HCT116 (cell line): Measurements from ENCODE around the gene ACTL9. TPM values are rescaled to one million over a fixed set of nuclear protein-coding genes. Genes with fewer than 3 reads are reported as not detected.

Experiments used
- ATAC-seq: fragments of 200-7000 bp; cut with Tn5 transposase; 2 replicates; pipeline ENCODE4 v1.9.1; 2020; ENCODE audit warnings: mild to moderate bottlenecking, moderate library complexity
- BruUV-seq: library from RNA; stranded (reverse); fragments of 400-500 nt; replicated peaks from 2 replicates; lab custom pipeline; 2021; lab: Mats Ljungman, UMichigan
- CTCF ChIA-PET: fragments of 300-600 bp; sonication (Branson Sonifier 250); formaldehyde crosslinking; loops from one replicate; lab custom pipeline; 2021; ENCODE audit warnings: antibody characterized with exemption; lab: Charles Lee
- POLR2A ChIA-PET: fragments of 300-600, 350-600 bp; sonication (Branson Sonifier 250); formaldehyde crosslinking; loops from one replicate; lab custom pipeline; 2021; ENCODE audit warnings: antibody characterized with exemption; lab: Charles Lee
- RAD21 ChIA-PET, 2 experiments: fragments of 300-600 bp; sonication (Branson Sonifier 250); formaldehyde crosslinking; loops; one replicate each; lab custom pipeline; 2023; ENCODE audit warnings: low total read pairs in 2 of 2; ENCODE audit not compliant: uncharacterized antibody in 2 of 2, unreplicated experiment in 2 of 2, low non-redundant PET in 1 of 2; lab: Charles Lee
- DNase-seq: peaks from one replicate; pipeline ENCODE4 v3.0.0-alpha.2; 2010; ENCODE audit warnings: low read depth, low spot score
- H2AFZ ChIP-seq: fragments of 200-600 bp; shearing (Covaris generic), sonication (generic); 2 replicates; pipeline ENCODE4 v1.6.1; 2017; ENCODE audit warnings: low read depth, mixed run types, mixed read lengths, antibody characterized with exemption, low read length; ENCODE audit not compliant: poor library complexity, severe bottlenecking
- H3K27ac ChIP-seq: 2 replicates; pipeline ENCODE4 v1.5.1; 2012; ENCODE audit warnings: low read depth, low read length
- H3K27me3 ChIP-seq: fragments of 200-600 bp; sonication (generic); 2 replicates; pipeline ENCODE4 v1.6.1; 2016; ENCODE audit warnings: mixed run types, low read length, mixed read lengths; ENCODE audit not compliant: insufficient read depth
- H3K36me3 ChIP-seq, 2 experiments: fragments of 200-500 bp in 1 of 2; fragments of 200-600 bp in 1 of 2; sonication (Bioruptor generic) in 1 of 2; sonication (generic) in 1 of 2; 2 replicates each; pipeline versions ENCODE4 v1.5.1 to v1.6.1; 2014 to 2016; ENCODE audit warnings: low read length in 2 of 2, inconsistent platforms in 1 of 2, mixed read lengths in 1 of 2, mixed run types in 1 of 2; ENCODE audit not compliant: insufficient read depth in 2 of 2, control insufficient read depth in 1 of 2
- H3K4me1 ChIP-seq, 2 experiments: fragments of 200-600 bp in 1 of 2; sonication (generic) in 1 of 2; 2 replicates each; pipeline versions ENCODE4 v1.5.1 to v1.6.1; 2012 to 2017; ENCODE audit warnings: low read length in 2 of 2, inconsistent platforms in 1 of 2, mild to moderate bottlenecking in 1 of 2, mixed read lengths in 1 of 2, mixed run types in 1 of 2, moderate library complexity in 1 of 2; ENCODE audit not compliant: insufficient read depth in 2 of 2, control insufficient read depth in 1 of 2
- H3K4me2 ChIP-seq: fragments of 200-600 bp; sonication (generic); 2 replicates; pipeline ENCODE4 v1.6.1; 2017; ENCODE audit warnings: mixed run types, low read length, mixed read lengths
- H3K4me3 ChIP-seq, 2 experiments: fragments of 200-600 bp in 1 of 2; sonication (generic) in 1 of 2; replicated peaks in 1 of 2; 2 replicates each; pipeline ENCODE4 v1.5.1; 2011 to 2016; ENCODE audit warnings: low read length in 2 of 2, control low read depth in 1 of 2, low read depth in 1 of 2, mild to moderate bottlenecking in 1 of 2, mixed read lengths in 1 of 2, mixed run types in 1 of 2
- H3K79me2 ChIP-seq: fragments of 200-600 bp; sonication (generic); 2 replicates; pipeline ENCODE4 v1.6.1; 2017; ENCODE audit warnings: mild to moderate bottlenecking, mixed run types, low read length, moderate library complexity, mixed read lengths; ENCODE audit not compliant: insufficient read depth
- H3K9ac ChIP-seq: fragments of 200-600 bp; sonication (generic); 2 replicates; pipeline ENCODE4 v1.6.1; 2016; ENCODE audit warnings: low read length, mixed read lengths
- H3K9me2 ChIP-seq: fragments of 200-600 bp; sonication (generic), shearing (Covaris generic); 2 replicates; pipeline ENCODE4 v1.6.1; 2017; ENCODE audit warnings: mixed run types, mild to moderate bottlenecking, moderate library complexity; ENCODE audit not compliant: insufficient read depth
- H3K9me3 ChIP-seq, 2 experiments: fragments of 200-500 bp in 1 of 2; fragments of 200-600 bp in 1 of 2; sonication (Bioruptor generic) in 1 of 2; sonication (generic) in 1 of 2; 2 replicates each; pipeline ENCODE4 v1.6.1; 2014 to 2017; ENCODE audit warnings: low read length in 2 of 2, mixed read lengths in 2 of 2, inconsistent platforms in 1 of 2, low read depth in 1 of 2, mild to moderate bottlenecking in 1 of 2, mixed run types in 1 of 2, moderate library complexity in 1 of 2; ENCODE audit not compliant: control insufficient read depth in 1 of 2, insufficient read depth in 1 of 2
- H4K20me1 ChIP-seq: fragments of 200-600 bp; sonication (generic), shearing (Covaris generic); 2 replicates; pipeline ENCODE4 v1.6.1; 2017; ENCODE audit warnings: mixed run types, mild to moderate bottlenecking, moderate library complexity; ENCODE audit not compliant: insufficient read depth
- CBX3 ChIP-seq: IDR thresholded peaks from 2 replicates; pipeline ENCODE4 v1.6.1; 2012; ENCODE audit warnings: low read depth
- CEBPB ChIP-seq: IDR thresholded peaks from 2 replicates; pipeline ENCODE4 v1.6.1; 2012; ENCODE audit warnings: low read depth
- CTCF ChIP-seq, 3 experiments: fragments of 200-600 bp in 1 of 3; sonication (generic) in 1 of 3; IDR thresholded peaks in 2 of 3; conservative IDR thresholded peaks in 1 of 3; 2 replicates each; pipeline ENCODE4 v1.5.1; 2012 to 2017; ENCODE audit warnings: low read depth in 2 of 3, low read length in 2 of 3, antibody characterized with exemption in 1 of 3, borderline replicate concordance in 1 of 3, control low read depth in 1 of 3, mild to moderate bottlenecking in 1 of 3, mixed read lengths in 1 of 3, mixed run types in 1 of 3, moderate library complexity in 1 of 3; ENCODE audit not compliant: insufficient read depth in 1 of 3
- EGR1 ChIP-seq: IDR thresholded peaks from 2 replicates; pipeline ENCODE4 v1.6.1; 2012; ENCODE audit warnings: low read depth
- ELF1 ChIP-seq: IDR thresholded peaks from 2 replicates; pipeline ENCODE4 v1.6.1; 2012; ENCODE audit warnings: low read depth, borderline replicate concordance
- EZH2phosphoT487 ChIP-seq: fragments of 200-600 bp; IDR thresholded peaks from 2 replicates; pipeline ENCODE4 v1.6.1; 2018; ENCODE audit warnings: antibody characterized with exemption, borderline replicate concordance
- FOSL1 ChIP-seq: IDR thresholded peaks from 2 replicates; pipeline ENCODE4 v1.6.1; 2012; ENCODE audit warnings: low read depth
- JUND ChIP-seq: IDR thresholded peaks from 2 replicates; pipeline ENCODE4 v1.6.1; 2012
- POLR2A ChIP-seq: IDR thresholded peaks from 2 replicates; pipeline ENCODE4 v1.7.0; 2011; ENCODE audit warnings: borderline replicate concordance; ENCODE audit not compliant: insufficient read depth, insufficient read length; ENCODE audit errors: extremely low read depth
- POLR2AphosphoS5 ChIP-seq: IDR thresholded peaks from 2 replicates; pipeline ENCODE4 v1.6.1; 2011; ENCODE audit warnings: mild to moderate bottlenecking, low read depth, low read length, moderate library complexity
- RAD21 ChIP-seq: IDR thresholded peaks from 2 replicates; pipeline ENCODE4 v1.6.1; 2012; ENCODE audit warnings: low read depth, mild to moderate bottlenecking
- SRF ChIP-seq: IDR thresholded peaks from 2 replicates; pipeline ENCODE4 v1.6.1; 2012; ENCODE audit warnings: low read depth
- TCF7L2 ChIP-seq: IDR thresholded peaks from 2 replicates; pipeline ENCODE4 v1.7.0; 2011; ENCODE audit warnings: borderline replicate concordance, inconsistent platforms; ENCODE audit not compliant: insufficient read depth, insufficient read length; ENCODE audit errors: extremely low read depth
- ZNF274 ChIP-seq: fragments of 200-500 bp; sonication (Bioruptor generic); IDR thresholded peaks from 2 replicates; pipeline ENCODE4 v1.6.1; 2014; ENCODE audit warnings: mild to moderate bottlenecking, low read depth, low read length, inconsistent platforms
- intact Hi-C: fragments of 100-400 bp; cut with micrococcal nuclease; formaldehyde crosslinking; loops from 2 replicates; pipeline ENCODE4 v1.10.0; 2022
- total RNA-seq: library from RNA; stranded (reverse); gene quantifications from one replicate; pipeline ENCODE4 v1.2.1, GENCODE V29; 2021; ENCODE audit not compliant: unreplicated experiment
- TF ChIP-seq, protein P1 (sequence below): IDR thresholded peaks from 2 replicates; pipeline ENCODE4 v1.6.1; 2011; ENCODE audit warnings: mild to moderate bottlenecking, low read length, moderate library complexity; ENCODE audit not compliant: insufficient replicate concordance; ENCODE audit errors: extremely low read depth

The ACTL9 gene
- total RNA-seq, 1 experiment from 2014 or later: not detected

GRCh38 chr19:8690753-8691539, 7.6 kb downstream of the ACTL9 start:
- POLR2A ChIA-PET: no interaction called here
- no peak overlapping the region for H3K27ac ChIP-seq
- intact Hi-C loops: no loop called here

More at GRCh38 chr19:8690753-8691539, 7.6 kb downstream of the ACTL9 start:
- Histone ChIP-seq H3K9me3 (no peaks in the 10 kb centered on the region), H4K20me1 (no peaks in the 10 kb centered on the region), H3K4me2 (no peak overlapping the region), H2AFZ (no peak overlapping the region), H3K9me2 (no peaks in the 10 kb centered on the region), H3K27me3 (peaks cover 7% of the 10 kb centered on the region; the same call in 1 of the 2 replicates), H3K9ac (no peak overlapping the region), H3K4me3 (no peak overlapping the region), H3K79me2 (no peaks in the 10 kb centered on the region), H3K36me3 (no peaks in the 10 kb centered on the region), H3K4me1 (no peaks in the 10 kb centered on the region; a peak in 1 of 4 replicates)
- ChIA-PET CTCF (no interaction called here), RAD21 (no interaction called here)
- ATAC-seq (no peak), DNase-seq (no peak)
- BruUV-seq: no TSS peak
- no peak for TF ChIP-seq CBX3
- TF ChIP-seq, protein P1, sequence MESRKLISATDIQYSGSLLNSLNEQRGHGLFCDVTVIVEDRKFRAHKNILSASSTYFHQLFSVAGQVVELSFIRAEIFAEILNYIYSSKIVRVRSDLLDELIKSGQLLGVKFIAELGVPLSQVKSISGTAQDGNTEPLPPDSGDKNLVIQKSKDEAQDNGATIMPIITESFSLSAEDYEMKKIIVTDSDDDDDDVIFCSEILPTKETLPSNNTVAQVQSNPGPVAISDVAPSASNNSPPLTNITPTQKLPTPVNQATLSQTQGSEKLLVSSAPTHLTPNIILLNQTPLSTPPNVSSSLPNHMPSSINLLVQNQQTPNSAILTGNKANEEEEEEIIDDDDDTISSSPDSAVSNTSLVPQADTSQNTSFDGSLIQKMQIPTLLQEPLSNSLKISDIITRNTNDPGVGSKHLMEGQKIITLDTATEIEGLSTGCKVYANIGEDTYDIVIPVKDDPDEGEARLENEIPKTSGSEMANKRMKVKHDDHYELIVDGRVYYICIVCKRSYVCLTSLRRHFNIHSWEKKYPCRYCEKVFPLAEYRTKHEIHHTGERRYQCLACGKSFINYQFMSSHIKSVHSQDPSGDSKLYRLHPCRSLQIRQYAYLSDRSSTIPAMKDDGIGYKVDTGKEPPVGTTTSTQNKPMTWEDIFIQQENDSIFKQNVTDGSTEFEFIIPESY: no peak
- TF ChIP-seq EZH2phosphoT487: no peak
- TF ChIP-seq JUND: no peak
- TF ChIP-seq SRF: no peak
- TF ChIP-seq FOSL1: no peak
- no peak for TF ChIP-seq RAD21
- no peak for TF ChIP-seq POLR2A
- TF ChIP-seq CTCF (IDR thresholded peaks at IDR 0.05 in 2 of 3, conservative IDR thresholded peaks at IDR 0.05 in 1 of 3; ENCODE audit: borderline replicate concordance in 1 of 3, insufficient read depth in 1 of 3, low read depth in 2 of 3, low read length in 2 of 3): no peak
- no peak for TF ChIP-seq POLR2AphosphoS5
- TF ChIP-seq ZNF274: no peak
- no peak for TF ChIP-seq ELF1
- TF ChIP-seq EGR1: no peak
- no peak for TF ChIP-seq TCF7L2
- no peak for TF ChIP-seq CEBPB
